Measurements from ENCODE around the gene CYFIP1. TPM values are rescaled to one million over a fixed set of nuclear protein-coding genes. Genes with fewer than 3 reads are reported as not detected.

CYFIP1 gene
- total RNA-seq, 4 donors from 2014 or later = 88.0 to 92.5 (median 90.1) TPM

DNA sequence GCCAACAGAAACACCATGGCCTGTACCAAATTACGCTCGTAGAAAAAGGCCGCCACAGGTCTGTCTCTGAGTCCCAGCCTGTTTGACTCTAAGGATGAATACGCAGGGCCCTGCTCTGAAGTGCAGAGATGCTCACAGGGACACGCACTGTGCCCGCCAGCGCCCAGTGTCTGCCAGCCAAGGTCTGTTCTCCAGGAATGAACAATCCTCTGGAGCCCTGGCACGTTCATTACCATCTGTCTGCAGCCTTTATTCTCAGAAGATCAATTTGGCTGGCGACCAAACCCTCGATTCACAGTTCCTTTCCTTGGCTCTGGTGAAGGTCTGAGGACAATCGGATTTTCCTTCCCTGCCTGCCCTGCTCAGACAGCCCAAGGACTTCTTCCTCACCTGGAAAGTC, 75.4 kb downstream of the CYFIP1 start:
- no peaks in the 10 kb centered on the region for H3K27me3 ChIP-seq
- no peak overlapping the region for H3K27ac ChIP-seq
- no peaks in the 10 kb centered on the region for H3K9me3 ChIP-seq
- H3K4me3 ChIP-seq = no peak overlapping the region
- H3K4me1 ChIP-seq = no peaks in the 10 kb centered on the region
- intact Hi-C loops (cut with DNase I) = no loop called here
- no peak for DNase-seq
- no peak for TF ChIP-seq POLR2A (IDR thresholded peaks at IDR 0.05)
- TF ChIP-seq, protein P1, sequence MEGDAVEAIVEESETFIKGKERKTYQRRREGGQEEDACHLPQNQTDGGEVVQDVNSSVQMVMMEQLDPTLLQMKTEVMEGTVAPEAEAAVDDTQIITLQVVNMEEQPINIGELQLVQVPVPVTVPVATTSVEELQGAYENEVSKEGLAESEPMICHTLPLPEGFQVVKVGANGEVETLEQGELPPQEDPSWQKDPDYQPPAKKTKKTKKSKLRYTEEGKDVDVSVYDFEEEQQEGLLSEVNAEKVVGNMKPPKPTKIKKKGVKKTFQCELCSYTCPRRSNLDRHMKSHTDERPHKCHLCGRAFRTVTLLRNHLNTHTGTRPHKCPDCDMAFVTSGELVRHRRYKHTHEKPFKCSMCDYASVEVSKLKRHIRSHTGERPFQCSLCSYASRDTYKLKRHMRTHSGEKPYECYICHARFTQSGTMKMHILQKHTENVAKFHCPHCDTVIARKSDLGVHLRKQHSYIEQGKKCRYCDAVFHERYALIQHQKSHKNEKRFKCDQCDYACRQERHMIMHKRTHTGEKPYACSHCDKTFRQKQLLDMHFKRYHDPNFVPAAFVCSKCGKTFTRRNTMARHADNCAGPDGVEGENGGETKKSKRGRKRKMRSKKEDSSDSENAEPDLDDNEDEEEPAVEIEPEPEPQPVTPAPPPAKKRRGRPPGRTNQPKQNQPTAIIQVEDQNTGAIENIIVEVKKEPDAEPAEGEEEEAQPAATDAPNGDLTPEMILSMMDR (IDR thresholded peaks at IDR 0.05) = no peak
- peaks cover 25 to 93% (median 36%) of the 10 kb centered on the region in 3 donors for H3K36me3 ChIP-seq
- WGBS, 2 donors = 52 to 76% methylated on average over 8 to 11 of the region's 11 CpGs

DNA sequence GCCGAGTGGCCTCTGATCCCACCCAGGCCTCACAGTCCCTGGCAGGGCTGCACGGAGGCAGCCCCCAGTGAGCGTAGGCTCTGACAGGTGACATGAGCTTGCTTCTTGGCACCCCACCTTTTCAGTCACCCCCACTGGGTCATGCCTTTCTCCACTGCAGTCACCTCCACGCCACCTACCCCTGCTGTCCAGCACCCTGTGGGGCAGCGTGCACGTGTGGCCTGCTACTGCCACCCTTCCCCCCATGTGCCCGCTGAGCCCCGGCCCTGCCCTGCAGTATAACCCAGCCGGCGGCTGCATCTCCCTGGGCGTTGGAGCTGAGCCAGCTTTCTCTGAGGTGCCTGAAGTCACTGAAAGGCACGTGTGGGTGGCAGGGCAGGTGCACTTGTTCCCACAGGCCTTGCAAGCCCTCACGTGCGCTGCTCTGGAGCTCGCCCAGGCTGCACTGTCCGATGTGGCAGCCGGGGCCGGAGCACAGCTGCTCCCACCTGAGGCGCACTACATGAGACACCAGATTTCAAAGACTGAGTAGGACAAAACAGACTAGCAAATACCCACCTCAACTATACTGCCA, 76.1 kb downstream of the CYFIP1 start:
- Histone ChIP-seq H3K9me3 (no peaks in the 10 kb centered on the region), H3K4me3 (no peak overlapping the region), H3K4me1 (no peaks in the 10 kb centered on the region), H3K27me3 (no peaks in the 10 kb centered on the region), H3K27ac (no peak overlapping the region), H3K36me3 (peaks cover 25 to 93% (median 34%) of the 10 kb centered on the region in 3 donors)
- 59 to 67% methylated on average over 1 to 3 of the region's 19 CpGs for WGBS, 2 donors
- intact Hi-C loops (cut with DNase I) = no loop called here
- DNase-seq = no peak
- no peak for TF ChIP-seq POLR2A (IDR thresholded peaks at IDR 0.05)

DNA sequence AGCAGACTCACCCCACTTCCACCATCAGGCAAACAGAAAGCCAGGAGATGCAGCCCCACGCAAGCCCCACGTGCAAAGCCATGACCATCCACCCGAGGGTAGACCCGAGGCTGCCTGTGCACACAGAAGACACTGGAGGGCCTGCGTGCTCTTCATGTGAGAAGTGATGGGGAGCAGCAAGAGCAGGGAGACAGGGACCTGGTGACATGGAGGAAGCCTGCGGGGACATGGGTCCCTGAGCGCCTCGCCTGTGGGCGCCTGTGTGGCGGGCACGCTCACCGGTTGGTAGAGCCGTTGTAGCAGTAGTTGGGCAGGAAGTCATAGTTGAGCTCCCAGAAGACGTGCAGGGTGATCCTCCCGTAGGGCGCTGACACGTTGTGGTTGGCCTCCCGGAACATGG, 76.7 kb downstream of the CYFIP1 start:
- intact Hi-C loops (cut with DNase I) = no loop called here
- H3K36me3 ChIP-seq = peaks cover 25 to 93% (median 34%) of the 10 kb centered on the region in 3 donors
- no peak overlapping the region for H3K27ac ChIP-seq
- H3K4me1 ChIP-seq = no peaks in the 10 kb centered on the region
- whole genome bisulfite sequencing, 2 donors = 91 to 100% methylated on average over 1 to 7 of the region's 18 CpGs
- no peak overlapping the region for H3K4me3 ChIP-seq
- TF ChIP-seq POLR2A (IDR thresholded peaks at IDR 0.05) = no peak
- TF ChIP-seq, protein P1 (IDR thresholded peaks at IDR 0.05) = no peak
- no peak for DNase-seq
- no peaks in the 10 kb centered on the region for H3K27me3 ChIP-seq
- no peaks in the 10 kb centered on the region for H3K9me3 ChIP-seq

DNA sequence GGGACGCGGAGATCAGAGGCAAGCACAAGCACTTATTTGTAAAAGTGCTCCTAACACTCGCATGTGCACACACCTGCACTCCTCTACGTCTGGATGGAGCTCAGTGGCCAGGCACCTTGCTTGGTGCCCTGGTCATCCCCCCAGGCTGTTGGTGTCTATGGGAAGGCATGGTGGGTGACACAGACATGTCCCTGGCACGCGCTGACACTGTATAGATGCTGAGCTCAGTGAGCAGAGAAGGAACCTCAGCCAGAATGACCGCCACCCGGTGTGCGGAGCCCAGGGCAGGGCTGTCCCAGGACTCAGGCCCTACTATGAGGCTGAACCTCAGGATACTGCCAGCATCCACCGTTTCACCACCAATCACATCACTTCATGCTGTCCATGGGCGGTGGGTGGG, 77.2 kb downstream of the CYFIP1 start:
- Histone ChIP-seq H3K4me3 (no peak overlapping the region), H3K27ac (no peak overlapping the region), H3K36me3 (peaks cover 25 to 93% (median 31%) of the 10 kb centered on the region in 3 donors), H3K4me1 (no peaks in the 10 kb centered on the region), H3K27me3 (no peaks in the 10 kb centered on the region), H3K9me3 (no peaks in the 10 kb centered on the region)
- DNase-seq = no peak
- WGBS, 2 donors = 95 to 100% methylated on average over 1 to 6 of the region's 11 CpGs
- intact Hi-C loops (cut with DNase I) = no loop called here
- TF ChIP-seq POLR2A (IDR thresholded peaks at IDR 0.05) = no peak
- TF ChIP-seq, protein P1 (IDR thresholded peaks at IDR 0.05) = no peak

DNA sequence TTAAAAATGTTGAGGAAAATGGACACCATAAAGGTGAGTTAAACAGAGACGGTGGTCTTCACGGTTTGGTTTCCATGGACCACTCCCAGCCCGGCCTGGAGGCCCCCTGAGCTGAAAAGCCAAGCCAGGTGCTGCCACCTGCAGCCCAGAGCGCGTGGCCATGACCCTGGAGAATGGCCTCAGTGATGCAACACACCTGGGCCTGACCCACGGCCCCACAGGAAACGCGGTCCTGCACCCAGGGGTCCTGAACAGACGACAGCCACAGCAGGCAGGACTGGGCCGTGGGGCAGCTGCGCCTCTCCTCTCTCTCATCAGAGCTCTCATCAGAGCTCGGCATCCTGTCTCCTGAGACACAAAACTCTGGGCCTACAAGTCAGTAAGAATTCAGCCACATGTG, 77.6 kb downstream of the CYFIP1 start:
- intact Hi-C loops (cut with DNase I) = no loop called here
- peaks cover 25 to 93% (median 28%) of the 10 kb centered on the region in 3 donors for H3K36me3 ChIP-seq
- H3K27ac ChIP-seq = no peak overlapping the region
- TF ChIP-seq, protein P1 (IDR thresholded peaks at IDR 0.05) = no peak
- TF ChIP-seq POLR2A (IDR thresholded peaks at IDR 0.05) = no peak
- WGBS, 2 donors = 81 to 93% methylated on average over 5 to 6 of the region's 12 CpGs
- no peaks in the 10 kb centered on the region for H3K4me1 ChIP-seq
- no peak for DNase-seq
- no peaks in the 10 kb centered on the region for H3K9me3 ChIP-seq
- H3K4me3 ChIP-seq = no peak overlapping the region
- H3K27me3 ChIP-seq = no peaks in the 10 kb centered on the region

DNA sequence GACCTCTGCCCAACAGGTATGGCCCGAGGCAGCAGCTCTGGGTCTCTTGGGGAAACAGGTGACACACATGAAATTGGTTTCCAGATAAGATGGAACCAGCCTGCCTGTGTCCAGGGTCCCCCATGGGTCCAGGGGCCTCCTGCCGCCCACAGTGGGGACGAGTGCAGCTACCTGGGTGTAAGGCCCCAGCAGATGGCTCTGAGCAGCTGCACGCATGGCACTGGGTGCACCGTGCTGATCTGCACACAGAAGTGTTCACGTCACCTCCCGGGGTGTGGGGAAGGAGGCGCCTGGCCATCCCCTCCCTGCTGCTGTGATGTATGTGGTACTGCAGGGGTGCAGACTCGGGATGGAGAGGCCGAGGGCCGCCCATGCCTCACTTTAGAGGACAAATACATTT, 78.1 kb downstream of the CYFIP1 start:
- no peak for DNase-seq
- TF ChIP-seq, protein P1 (IDR thresholded peaks at IDR 0.05) = no peak
- no peak for TF ChIP-seq POLR2A (IDR thresholded peaks at IDR 0.05)
- Histone ChIP-seq H3K36me3 (peaks cover 25 to 92% (median 26%) of the 10 kb centered on the region in 3 donors), H3K27me3 (no peaks in the 10 kb centered on the region), H3K27ac (no peak overlapping the region), H3K4me1 (no peaks in the 10 kb centered on the region), H3K9me3 (no peaks in the 10 kb centered on the region), H3K4me3 (no peak overlapping the region)
- intact Hi-C loops (cut with DNase I) = no loop called here
- WGBS, 2 donors = 88 to 96% methylated on average over 3 to 6 of the region's 11 CpGs
